ENCODE measurements around the gene PRSS50.

The PRSS50 gene

GRCh38 chr3:46724424-46724823 is 6.8 kb upstream of the PRSS50 start:
- no peak for FAIRE-seq

GRCh38 chr3:46722443-46722842 is 4.8 kb upstream of the PRSS50 start:
- no peak for FAIRE-seq

- no peak for FAIRE-seq
These were observed 3.3 kb upstream of the PRSS50 start for GRCh38 chr3:46721009-46721408.

GRCh38 chr3:46719735-46720271 is 2.1 kb upstream of the PRSS50 start:
- no peak for FAIRE-seq

GRCh38 chr3:46719044-46719565 is 1.4 kb upstream of the PRSS50 start:
- FAIRE-seq: no peak

GRCh38 chr3:46716461-46717441 is 918 bp downstream of the PRSS50 start:
- FAIRE-seq: no peak

- FAIRE-seq: no peak
These were observed 2.0 kb downstream of the PRSS50 start for GRCh38 chr3:46715507-46716175.

- no peak for FAIRE-seq
These were observed 2.8 kb downstream of the PRSS50 start for GRCh38 chr3:46714728-46715506.

- FAIRE-seq: no peak
These were observed 3.6 kb downstream of the PRSS50 start for GRCh38 chr3:46713898-46714552.

GRCh38 chr3:46713050-46713897 is 4.4 kb downstream of the PRSS50 start:
- FAIRE-seq: no peak

GRCh38 chr3:46712191-46713049 is 5.2 kb downstream of the PRSS50 start:
- no peak for FAIRE-seq

GRCh38 chr3:46711760-46712159 is 5.9 kb downstream of the PRSS50 start:
- no peak for FAIRE-seq

GRCh38 chr3:46711305-46711704 is 6.4 kb downstream of the PRSS50 start:
- FAIRE-seq: no peak

GRCh38 chr3:46710671-46711295 is 6.9 kb downstream of the PRSS50 start:
- FAIRE-seq: no peak

GRCh38 chr3:46710229-46710628 is 7.4 kb downstream of the PRSS50 start:
- FAIRE-seq: no peak

GRCh38 chr3:46709721-46710120 is 7.9 kb downstream of the PRSS50 start:
- FAIRE-seq: no peak

- FAIRE-seq: no peak
These were observed 8.5 kb downstream of the PRSS50 start for GRCh38 chr3:46709157-46709654.

- no peak for FAIRE-seq
These were observed 9.1 kb downstream of the PRSS50 start for GRCh38 chr3:46708401-46709156.

- FAIRE-seq: no peak
These were observed 10.1 kb downstream of the PRSS50 start for GRCh38 chr3:46707601-46708011.
